D721Med (cell line): ENCODE results near the gene PECR.

Source experiments
- DNase-seq: peaks from one replicate; pipeline ENCODE4 v3.0.0; 2011; ENCODE audit warnings: low spot score; ENCODE audit not compliant: insufficient read length
- FAIRE-seq: peaks from 2 replicates; lab custom pipeline; 2011; peaks lifted over from hg19 to GRCh38; lab: Jason Lieb, UNC
- TF ChIP-seq, protein P1 (sequence below): IDR thresholded peaks from 2 replicates; pipeline ENCODE4 v1.5.1; 2012; ENCODE audit warnings: mild to moderate bottlenecking, control low read depth; ENCODE audit not compliant: insufficient read depth; ENCODE audit errors: missing control alignments

Gene PECR

DNA sequence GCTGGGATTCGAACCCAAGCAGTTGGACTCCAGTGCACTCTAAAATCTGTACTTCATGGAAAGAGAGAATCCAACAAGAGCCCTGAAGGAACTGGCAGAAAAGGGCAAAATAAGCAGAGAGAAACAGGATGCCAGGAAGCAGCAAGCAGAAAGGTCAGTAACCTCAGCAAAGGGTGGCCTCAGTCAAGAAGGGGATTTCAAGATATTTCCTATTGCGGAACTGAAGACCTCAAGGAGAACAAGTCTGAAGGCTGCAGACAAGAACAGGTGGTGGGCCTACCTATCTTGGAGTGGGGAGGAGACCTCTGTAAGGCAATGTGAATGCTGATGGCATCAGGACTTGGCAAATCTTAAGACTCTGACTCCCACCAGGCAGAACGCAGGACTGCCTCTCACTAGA lies 48.2 kb downstream of the PECR start:
- TF ChIP-seq, protein P1, sequence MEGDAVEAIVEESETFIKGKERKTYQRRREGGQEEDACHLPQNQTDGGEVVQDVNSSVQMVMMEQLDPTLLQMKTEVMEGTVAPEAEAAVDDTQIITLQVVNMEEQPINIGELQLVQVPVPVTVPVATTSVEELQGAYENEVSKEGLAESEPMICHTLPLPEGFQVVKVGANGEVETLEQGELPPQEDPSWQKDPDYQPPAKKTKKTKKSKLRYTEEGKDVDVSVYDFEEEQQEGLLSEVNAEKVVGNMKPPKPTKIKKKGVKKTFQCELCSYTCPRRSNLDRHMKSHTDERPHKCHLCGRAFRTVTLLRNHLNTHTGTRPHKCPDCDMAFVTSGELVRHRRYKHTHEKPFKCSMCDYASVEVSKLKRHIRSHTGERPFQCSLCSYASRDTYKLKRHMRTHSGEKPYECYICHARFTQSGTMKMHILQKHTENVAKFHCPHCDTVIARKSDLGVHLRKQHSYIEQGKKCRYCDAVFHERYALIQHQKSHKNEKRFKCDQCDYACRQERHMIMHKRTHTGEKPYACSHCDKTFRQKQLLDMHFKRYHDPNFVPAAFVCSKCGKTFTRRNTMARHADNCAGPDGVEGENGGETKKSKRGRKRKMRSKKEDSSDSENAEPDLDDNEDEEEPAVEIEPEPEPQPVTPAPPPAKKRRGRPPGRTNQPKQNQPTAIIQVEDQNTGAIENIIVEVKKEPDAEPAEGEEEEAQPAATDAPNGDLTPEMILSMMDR = no peak
- DNase-seq (no peak), FAIRE-seq (no peak)

DNA sequence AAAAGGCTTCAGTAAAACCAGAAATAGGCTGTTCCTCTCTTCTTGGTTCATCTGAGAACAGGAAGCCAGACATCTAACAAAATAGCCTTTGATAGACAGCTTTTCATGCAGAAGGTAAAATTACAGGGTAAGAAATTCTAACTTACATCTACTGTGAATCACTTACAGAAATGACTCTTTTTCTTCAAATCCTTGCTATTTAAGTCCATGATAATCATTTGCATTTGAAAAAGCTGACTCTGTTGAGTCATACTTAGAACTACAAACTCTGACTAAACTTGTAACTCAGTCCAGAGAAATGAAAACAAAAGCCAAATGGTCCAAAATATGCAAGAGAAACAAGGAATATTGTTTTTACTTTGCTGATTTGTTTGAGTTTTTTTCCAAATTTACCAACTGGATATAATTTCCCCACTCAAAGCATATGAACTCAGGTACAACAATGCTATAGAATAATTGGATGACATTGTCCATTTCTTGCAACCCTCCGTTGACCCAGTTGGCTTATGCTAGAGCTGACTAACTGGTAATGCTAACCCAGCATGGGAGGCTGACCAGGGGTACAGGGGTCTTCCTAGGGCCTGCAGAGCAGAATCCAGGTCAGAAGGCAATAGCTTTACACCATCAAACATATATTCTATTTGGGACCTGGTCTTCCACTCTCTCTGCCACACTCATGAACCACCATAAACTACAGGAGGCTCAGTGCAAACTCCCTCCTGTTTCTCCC lies 49.5 kb downstream of the PECR start:
- DNase-seq = no peak
- no peak for FAIRE-seq
- TF ChIP-seq, protein P1 = no peak

DNA sequence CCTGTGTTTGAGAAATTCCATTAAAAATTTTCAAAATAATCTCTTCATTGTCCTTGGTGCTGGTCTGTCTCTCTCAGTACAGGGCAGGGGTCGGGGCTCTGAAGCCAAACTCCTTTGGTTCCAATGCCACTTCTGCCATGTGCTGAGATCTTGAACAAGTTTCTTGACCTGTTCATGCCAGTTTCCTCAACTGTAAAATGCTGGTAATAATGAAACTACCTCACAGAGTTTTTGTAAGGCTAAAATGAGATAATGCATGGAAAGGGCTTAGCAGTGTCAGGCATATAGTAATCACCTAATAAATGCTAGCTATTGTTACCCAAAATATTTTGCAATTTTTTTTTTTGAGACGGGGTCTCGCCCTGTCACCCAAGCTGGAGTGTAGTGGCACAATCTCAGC lies 51.4 kb downstream of the PECR start:
- DNase-seq (no peak), FAIRE-seq (no peak)
- TF ChIP-seq, protein P1 = no peak

DNA sequence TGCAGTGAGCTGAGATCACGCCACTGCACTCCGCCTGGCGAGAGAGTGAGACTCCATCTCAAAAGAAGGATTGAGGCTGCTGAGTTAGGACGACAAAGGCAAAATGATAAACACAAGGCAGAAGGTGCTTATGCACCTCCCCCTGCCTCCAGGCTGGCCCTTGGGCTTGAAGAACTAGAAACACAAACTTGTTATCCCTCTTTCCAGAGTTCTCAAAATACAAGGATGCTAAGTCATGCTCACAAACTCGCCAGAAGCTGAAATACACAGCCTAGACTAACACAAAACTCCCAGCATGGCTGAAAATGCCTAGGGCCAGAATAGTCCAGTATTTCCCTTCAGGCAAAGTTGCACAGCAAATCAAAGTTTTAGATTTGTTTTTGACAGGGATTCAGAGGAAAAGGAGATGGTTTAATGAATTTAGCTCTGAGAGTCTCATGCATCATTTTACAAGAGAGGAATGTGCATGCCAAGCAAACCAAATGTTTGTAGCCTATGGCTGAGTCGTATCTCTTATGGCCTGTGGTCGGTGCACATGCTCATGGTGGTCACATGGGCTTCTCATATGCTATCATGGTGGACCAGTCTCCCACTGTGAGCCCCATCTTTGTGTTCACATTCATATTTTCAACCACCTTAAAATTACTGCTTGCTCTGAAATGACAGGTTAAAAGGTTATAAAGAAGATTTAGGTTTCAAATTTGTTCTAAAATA lies 52.0 kb downstream of the PECR start:
- DNase-seq (no peak), FAIRE-seq (no peak)
- TF ChIP-seq, protein P1 = no peak

DNA sequence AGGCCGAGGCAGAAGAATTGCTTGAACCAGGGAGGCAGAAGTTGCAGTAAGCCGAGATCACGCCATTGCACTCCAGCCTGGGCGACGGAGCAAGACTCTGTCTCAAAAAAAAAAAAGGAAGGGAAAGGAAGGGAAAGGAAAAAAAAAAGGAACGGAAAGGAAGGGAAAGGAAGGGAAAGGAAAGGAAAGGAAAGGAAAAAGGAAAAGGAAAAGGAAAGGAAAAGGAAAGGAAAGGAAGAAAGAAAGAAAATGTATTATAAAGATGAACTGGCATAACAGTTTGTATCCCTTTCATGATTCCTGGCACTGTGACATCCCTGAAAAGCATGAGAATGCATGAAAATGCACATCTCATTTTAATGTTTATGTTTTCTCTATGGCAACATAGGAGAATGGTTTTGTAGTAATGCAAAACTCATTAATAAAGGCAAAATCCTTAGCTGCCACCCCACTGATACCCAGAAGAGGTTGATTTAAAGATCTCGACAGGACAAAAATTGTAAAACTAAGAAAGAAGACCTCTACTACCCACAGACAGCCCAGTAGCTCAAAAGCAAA lies 56.8 kb downstream of the PECR start:
- no peak for DNase-seq
- TF ChIP-seq, protein P1 = no peak
- no peak for FAIRE-seq

DNA sequence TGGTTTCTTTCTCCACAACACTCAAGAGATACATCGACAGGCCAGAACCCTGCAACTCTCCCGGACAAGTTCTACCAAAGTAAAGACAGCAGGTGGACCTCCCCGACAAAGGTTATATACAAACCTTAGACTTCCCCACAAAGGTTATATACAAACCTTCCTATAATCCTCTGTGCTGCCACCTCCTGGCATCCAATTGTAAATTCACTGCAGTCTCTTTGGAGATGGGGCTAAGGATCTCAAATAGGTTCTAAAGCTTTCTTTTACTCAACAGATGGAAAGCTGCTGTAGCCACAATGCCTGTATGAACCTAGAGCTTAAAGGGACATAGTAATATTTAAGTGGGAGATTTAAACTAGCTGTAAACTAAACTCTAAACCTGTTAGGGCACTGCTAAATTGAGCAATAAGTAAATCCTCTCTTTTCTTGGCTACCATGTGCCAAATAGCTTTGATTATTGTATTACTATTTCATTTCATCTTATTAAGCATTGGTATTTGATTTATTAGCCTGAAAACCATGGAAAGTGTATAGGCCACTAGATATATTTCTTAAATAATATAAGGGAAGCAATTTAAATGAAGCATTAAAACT lies 58.5 kb downstream of the PECR start:
- FAIRE-seq (peak; percentile 93), DNase-seq (peak; percentile 48)

More for the DNA sequence above, 58.5 kb downstream of the PECR start:
- TF ChIP-seq, protein P1 = peak; percentile 71
